CD14-positive monocyte (primary cell): Measurements from ENCODE around the gene BTBD9. TPM values are rescaled to one million over a fixed set of nuclear protein-coding genes. Genes with fewer than 3 reads are reported as not detected.

Experiments used
- DNase-seq, 3 donors: peaks; one replicate each; pipeline ENCODE4 v3.0.0-alpha.2; 2011 to 2022
- H2AFZ ChIP-seq: 2 replicates; pipeline ENCODE4 v1.6.0; 2012; ENCODE audit warnings: mild to moderate bottlenecking, low read depth, low read length, inconsistent platforms; ENCODE audit not compliant: insufficient read depth, poor library complexity, severe bottlenecking
- H3K27ac ChIP-seq, 2 donors: 1 replicate in 1 of 2; 2 replicates in 1 of 2; pipeline ENCODE4 v1.5.1; 2012 to 2013; ENCODE audit warnings: low read length in 2 of 2, control low read depth in 1 of 2, inconsistent platforms in 1 of 2, low read depth in 1 of 2, mild to moderate bottlenecking in 1 of 2
- H3K27me3 ChIP-seq, 2 donors: one replicate each; pipeline versions ENCODE4 v1.6.0 to v1.6.1; 2011 to 2013; ENCODE audit warnings: low read length in 2 of 2; ENCODE audit not compliant: control insufficient read depth in 2 of 2, insufficient read depth in 2 of 2
- H3K36me3 ChIP-seq, 2 donors: replicated peaks in 1 of 2; 1 replicate in 1 of 2; 2 replicates in 1 of 2; pipeline versions ENCODE4 v1.5.1 to v1.6.1; 2012 to 2013; ENCODE audit warnings: low read length in 2 of 2, control low read depth in 1 of 2, inconsistent platforms in 1 of 2, mild to moderate bottlenecking in 1 of 2; ENCODE audit not compliant: insufficient read depth in 2 of 2, control insufficient read depth in 1 of 2
- H3K4me1 ChIP-seq, 2 donors: 1 replicate in 1 of 2; 2 replicates in 1 of 2; pipeline versions ENCODE4 v1.5.1 to v1.6.1; 2012 to 2013; ENCODE audit warnings: low read length in 2 of 2, control low read depth in 1 of 2, inconsistent platforms in 1 of 2, mild to moderate bottlenecking in 1 of 2, moderate library complexity in 1 of 2; ENCODE audit not compliant: insufficient read depth in 2 of 2, control insufficient read depth in 1 of 2
- H3K4me2 ChIP-seq: replicated peaks from 2 replicates; pipeline ENCODE3; 2012; ENCODE audit warnings: low read length, moderate library complexity, mild to moderate bottlenecking; ENCODE audit not compliant: poor library complexity, severe bottlenecking; ENCODE audit errors: extremely low read depth
- H3K4me3 ChIP-seq, 3 experiments: fragments of 200-600 bp in 1 of 3; sonication (generic) in 1 of 3; replicated peaks in 1 of 3; 1 replicate in 2 of 3; 2 replicates in 1 of 3; pipeline ENCODE4 v1.5.1; 2011 to 2013; ENCODE audit warnings: low read length in 3 of 3, mild to moderate bottlenecking in 3 of 3, control low read depth in 2 of 3, low read depth in 2 of 3, inconsistent platforms in 1 of 3, moderate library complexity in 1 of 3
- H3K79me2 ChIP-seq: 2 replicates; pipeline ENCODE4 v1.6.0; 2012; ENCODE audit warnings: mild to moderate bottlenecking, control low read depth, inconsistent platforms, low read length, moderate library complexity; ENCODE audit not compliant: insufficient read depth
- H3K9ac ChIP-seq: 2 replicates; pipeline ENCODE4 v1.6.0; 2017; ENCODE audit warnings: low read length, mild to moderate bottlenecking; ENCODE audit not compliant: insufficient read depth, poor library complexity, severe bottlenecking
- H3K9me3 ChIP-seq, 2 donors: replicated peaks in 1 of 2; 1 replicate in 1 of 2; 2 replicates in 1 of 2; pipeline versions ENCODE4 v1.5.1 to v1.6.1; 2012 to 2013; ENCODE audit warnings: low read length in 2 of 2, control low read depth in 1 of 2; ENCODE audit not compliant: control insufficient read depth in 1 of 2, insufficient read depth in 1 of 2
- H4K20me1 ChIP-seq: 2 replicates; pipeline ENCODE4 v1.6.0; 2012; ENCODE audit warnings: mild to moderate bottlenecking, low read length, control low read depth, moderate library complexity; ENCODE audit not compliant: insufficient read depth
- H3K27ac Mint-ChIP-seq, 7 donors: one replicate each; pipeline ENCODE4 v1.8.0; 2020; ENCODE audit warnings: mild to moderate bottlenecking in 7 of 7, mixed read lengths in 7 of 7, moderate library complexity in 6 of 7, inconsistent platforms in 2 of 7
- H3K27me3 Mint-ChIP-seq, 3 donors: one replicate each; pipeline ENCODE4 v1.8.0; 2021 to 2022; ENCODE audit warnings: low read depth in 3 of 3, mild to moderate bottlenecking in 3 of 3, mixed read lengths in 3 of 3, moderate library complexity in 3 of 3, inconsistent platforms in 1 of 3
- H3K36me3 Mint-ChIP-seq, 2 donors: one replicate each; pipeline ENCODE4 v1.8.0; 2020; ENCODE audit warnings: mixed read lengths in 2 of 2, inconsistent platforms in 1 of 2, mild to moderate bottlenecking in 1 of 2
- H3K4me1 Mint-ChIP-seq: one replicate; pipeline ENCODE4 v1.8.0; 2020; ENCODE audit warnings: mild to moderate bottlenecking, mixed read lengths
- H3K4me3 Mint-ChIP-seq, 2 donors: one replicate each; pipeline ENCODE4 v1.8.0; 2020; ENCODE audit warnings: mild to moderate bottlenecking in 2 of 2, mixed read lengths in 2 of 2, moderate library complexity in 1 of 2
- H3K9me3 Mint-ChIP-seq, 7 donors: one replicate each; pipeline ENCODE4 v1.8.0; 2020 to 2022; ENCODE audit warnings: mixed read lengths in 7 of 7, mild to moderate bottlenecking in 6 of 7, moderate library complexity in 6 of 7, inconsistent platforms in 2 of 7
- CTCF ChIP-seq: fragments of 200-600 bp; IDR thresholded peaks from one replicate; pipeline ENCODE4 v1.8.0; 2022; ENCODE audit warnings: antibody characterized with exemption, mild to moderate bottlenecking
- WGBS: methylation state at CpG from one replicate; pipeline ENCODE4 v1.1.5; 2013; ENCODE audit warnings: missing lambda C conversion rate; ENCODE audit not compliant: insufficient coverage; 5-methylcytosine and 5-hydroxymethylcytosine counted together
- intact Hi-C, 2 donors: fragments of 100-400 bp; cut with micrococcal nuclease; formaldehyde crosslinking; loops; one replicate each; pipeline versions ENCODE4 v1.15.0 to v1.15.1; 2023
- polyA plus RNA-seq, 3 donors: library from polyadenylated mRNA; depleted of rRNA in 1 of 3; unstranded in 2 of 3; stranded (reverse) in 1 of 3; fragments of 300-500 nt in 2 of 3; fragments of >200 nt in 1 of 3; fragmentation: Illumina TruSeq in 2 of 3; gene quantifications; 1 replicate in 2 of 3; 2 replicates in 1 of 3; pipeline ENCODE4 v1.2.3, GENCODE V29; 2012 to 2021

BTBD9 gene
- polyA plus RNA-seq, 3 donors, result 5.2 to 7.5 (median 6.2) TPM

- H3K9me3 Mint-ChIP-seq, result peaks cover 0 to 3% (median 0%) of the 10 kb centered on the region in 7 donors
- no peak for TF ChIP-seq CTCF
- H3K9me3 ChIP-seq, result no peaks in the 10 kb centered on the region
- no peak overlapping the region for H3K9ac ChIP-seq
- H3K4me2 ChIP-seq, result no peak overlapping the region
- no peak overlapping the region for H3K4me3 ChIP-seq
- WGBS, result 100% methylated on average over 1 of the region's 2 CpGs
- no peaks in the 10 kb centered on the region for H3K4me1 ChIP-seq
- intact Hi-C loops, result no loop called here
- no peaks in the 10 kb centered on the region for H4K20me1 ChIP-seq
- H3K4me1 Mint-ChIP-seq, result no peaks in the 10 kb centered on the region
- no peak overlapping the region for H3K27ac Mint-ChIP-seq
- no peaks in the 10 kb centered on the region for H3K36me3 ChIP-seq
- no peak overlapping the region for H2AFZ ChIP-seq
- no peak overlapping the region for H3K27ac ChIP-seq
- no peak for DNase-seq
- H3K27me3 ChIP-seq, result no peaks in the 10 kb centered on the region
- H3K79me2 ChIP-seq, result no peaks in the 10 kb centered on the region
- H3K27me3 Mint-ChIP-seq, result peaks cover 0 to 5% (median 1%) of the 10 kb centered on the region in 3 donors
- H3K4me3 Mint-ChIP-seq, result no peak overlapping the region
- H3K36me3 Mint-ChIP-seq, result peaks cover 10 to 15% of the 10 kb centered on the region in 2 donors
Observed at GRCh38 chr6:38543022-38543421, 96.7 kb downstream of the BTBD9 start.

GRCh38 chr6:38542031-38542430, 97.7 kb downstream of the BTBD9 start:
- Mint-ChIP-seq H3K9me3 (peaks cover 0 to 3% (median 0%) of the 10 kb centered on the region in 7 donors), H3K36me3 (peaks cover 6 to 11% of the 10 kb centered on the region in 2 donors), H3K27ac (no peak overlapping the region), H3K27me3 (peaks cover 0 to 5% (median 1%) of the 10 kb centered on the region in 3 donors), H3K4me1 (no peaks in the 10 kb centered on the region), H3K4me3 (no peak overlapping the region)
- no peak overlapping the region for H3K27ac ChIP-seq
- H4K20me1 ChIP-seq, result no peaks in the 10 kb centered on the region
- H3K4me2 ChIP-seq, result no peak overlapping the region
- no peaks in the 10 kb centered on the region for H3K9me3 ChIP-seq
- no peak for DNase-seq
- no peaks in the 10 kb centered on the region for H3K27me3 ChIP-seq
- intact Hi-C loops, result no loop called here
- no peak overlapping the region for H2AFZ ChIP-seq
- H3K9ac ChIP-seq, result no peak overlapping the region
- no peaks in the 10 kb centered on the region for H3K36me3 ChIP-seq
- 95% methylated on average over 2 of the region's 2 CpGs for WGBS
- no peak overlapping the region for H3K4me3 ChIP-seq
- no peaks in the 10 kb centered on the region for H3K4me1 ChIP-seq
- TF ChIP-seq CTCF, result no peak
- no peaks in the 10 kb centered on the region for H3K79me2 ChIP-seq
